KG1 (cell line): ENCODE data around the gene ALK.

Experiments used
- DNase-seq: peaks from one replicate; lab custom pipeline; 2025; lab: John Stamatoyannopoulos, UW

The ALK gene

DNA sequence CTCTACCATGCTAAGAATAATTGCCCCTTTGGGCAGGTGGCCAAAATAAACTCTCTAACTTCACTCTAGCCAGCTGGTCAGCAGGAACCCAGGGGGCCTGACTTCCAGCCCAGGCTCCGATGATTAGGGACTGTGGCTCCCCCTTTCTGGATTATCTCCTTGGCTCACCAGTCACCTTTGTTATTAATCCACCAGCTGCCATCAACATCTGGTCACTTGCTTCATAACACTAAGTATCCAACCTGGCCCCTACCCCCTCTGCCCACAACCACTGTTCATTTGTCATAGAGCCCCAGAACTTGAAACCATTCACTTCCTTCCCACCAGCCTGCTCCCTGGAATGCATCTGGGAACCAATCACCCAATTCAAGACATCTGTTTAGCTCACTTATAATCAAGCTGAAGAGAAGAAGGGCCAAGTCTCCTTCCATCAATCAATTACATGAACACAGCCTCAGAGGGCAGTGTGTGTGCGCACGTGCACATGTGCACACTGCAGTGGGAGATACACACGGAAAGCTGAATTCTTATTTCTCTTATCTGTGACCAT lies 215.1 kb downstream of the ALK start:
- no peak for DNase-seq

DNA sequence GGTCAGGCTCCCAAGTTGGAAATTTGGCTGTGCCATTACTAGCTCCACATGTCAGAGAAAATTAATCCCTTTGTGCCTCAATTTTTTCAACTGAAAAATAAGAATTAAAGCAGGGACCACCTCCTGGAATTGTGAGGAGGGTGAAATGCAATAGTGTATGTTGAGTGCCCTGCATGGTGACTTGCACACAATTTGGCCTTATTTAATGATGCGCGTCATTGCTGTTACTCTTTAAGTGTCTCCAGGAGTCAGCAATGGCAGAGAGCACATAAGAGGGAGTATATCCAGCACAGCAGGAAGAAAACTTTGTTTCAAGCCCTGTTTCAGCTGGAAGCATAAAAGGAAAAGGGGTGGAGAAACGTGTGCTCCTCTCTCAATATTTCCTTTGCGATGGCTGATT lies 215.8 kb downstream of the ALK start:
- DNase-seq = no peak

DNA sequence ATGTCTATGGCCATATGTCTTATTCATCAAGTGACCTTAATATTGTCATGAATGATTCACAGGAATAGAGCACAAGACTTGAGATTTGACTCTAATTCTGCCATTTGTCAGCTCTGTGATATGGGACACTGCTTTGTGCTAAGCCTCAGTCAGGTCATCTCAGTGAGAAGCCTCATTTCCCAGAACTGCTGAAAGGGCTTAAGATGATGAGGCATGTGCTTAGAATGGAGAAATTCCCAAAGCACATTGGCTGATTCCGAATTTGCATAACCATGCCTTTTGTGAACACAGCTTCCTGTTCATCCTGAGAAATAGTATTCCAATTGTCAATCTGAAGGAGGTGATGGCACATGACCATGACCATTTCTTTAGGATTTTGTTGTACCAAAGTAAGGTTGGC lies 218.1 kb downstream of the ALK start:
- DNase-seq = no peak

DNA sequence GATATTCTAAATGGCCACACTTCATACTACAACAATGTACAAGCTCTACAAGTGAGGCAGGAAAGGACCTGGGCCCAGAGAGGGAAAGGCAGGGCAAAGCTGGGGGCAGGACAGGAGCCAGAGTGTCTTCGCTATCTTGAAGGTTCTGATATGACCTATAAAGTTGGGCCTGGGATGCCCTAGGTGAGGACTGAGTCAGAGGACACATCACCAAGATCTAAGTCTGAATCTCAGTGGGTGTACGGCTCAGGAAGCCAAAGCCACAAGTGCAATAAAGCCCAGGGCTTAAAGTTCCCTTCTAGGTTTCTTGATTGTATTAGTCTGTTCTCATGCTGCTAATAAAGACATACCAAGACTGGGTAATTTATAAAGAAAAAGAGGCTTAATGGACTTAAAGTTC lies 219.1 kb downstream of the ALK start:
- no peak for DNase-seq

DNA sequence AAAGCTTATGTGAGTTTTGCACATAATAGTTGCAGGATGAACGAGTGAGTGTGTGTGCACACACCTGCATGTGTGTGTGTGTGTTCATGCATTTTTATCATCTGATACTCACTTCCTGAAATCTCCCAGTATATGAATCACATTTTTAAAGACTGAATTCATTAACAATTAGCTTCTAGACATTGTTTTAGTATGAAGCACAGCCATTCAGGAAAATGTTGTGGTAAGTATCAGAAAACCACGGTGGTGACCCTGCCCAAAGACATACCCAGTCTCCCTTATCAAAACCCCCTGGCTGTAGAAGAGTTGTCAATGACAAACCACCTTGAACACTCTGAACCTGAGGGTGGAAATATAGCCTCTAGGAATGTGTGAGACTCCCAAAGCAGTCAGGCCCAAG lies 220.8 kb downstream of the ALK start:
- DNase-seq = no peak

DNA sequence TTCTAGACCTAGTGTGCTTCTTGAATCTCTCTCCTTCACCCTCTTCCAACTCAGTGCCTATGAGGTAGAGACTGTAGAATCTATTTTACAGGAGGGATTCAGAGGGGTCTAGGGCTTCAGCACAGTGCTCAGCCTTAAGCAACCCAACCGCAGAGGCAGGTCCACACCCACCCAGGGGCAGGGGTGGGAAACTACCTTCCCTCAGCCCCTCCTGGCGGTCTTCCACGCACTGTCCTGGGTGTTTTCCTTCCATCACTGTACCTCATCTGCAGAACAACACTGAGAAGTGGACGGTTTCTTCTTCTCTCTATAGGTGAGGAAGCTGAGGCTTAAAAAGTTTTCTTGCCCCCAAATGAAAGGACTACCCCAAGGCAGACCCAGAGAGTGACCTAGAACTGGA lies 222.3 kb downstream of the ALK start:
- no peak for DNase-seq

DNA sequence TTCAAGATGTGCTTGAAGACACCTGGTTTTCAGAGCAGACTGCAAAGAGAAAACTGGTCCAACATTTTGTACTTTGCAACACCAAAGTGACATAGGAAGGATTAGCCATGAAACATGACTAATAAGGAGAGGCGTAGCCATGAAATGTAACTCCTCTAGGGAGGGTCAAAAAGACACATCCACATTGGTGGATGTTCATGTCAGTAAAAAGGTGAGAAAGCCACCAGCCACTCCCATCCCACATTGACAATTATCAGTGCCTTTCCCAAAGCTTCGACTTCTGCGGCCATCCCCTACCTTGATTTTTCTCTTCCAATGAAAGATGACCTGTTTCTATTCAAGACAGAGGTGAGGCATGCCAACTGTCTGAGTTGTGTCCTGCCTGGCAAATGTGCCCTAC lies 223.2 kb downstream of the ALK start:
- no peak for DNase-seq

DNA sequence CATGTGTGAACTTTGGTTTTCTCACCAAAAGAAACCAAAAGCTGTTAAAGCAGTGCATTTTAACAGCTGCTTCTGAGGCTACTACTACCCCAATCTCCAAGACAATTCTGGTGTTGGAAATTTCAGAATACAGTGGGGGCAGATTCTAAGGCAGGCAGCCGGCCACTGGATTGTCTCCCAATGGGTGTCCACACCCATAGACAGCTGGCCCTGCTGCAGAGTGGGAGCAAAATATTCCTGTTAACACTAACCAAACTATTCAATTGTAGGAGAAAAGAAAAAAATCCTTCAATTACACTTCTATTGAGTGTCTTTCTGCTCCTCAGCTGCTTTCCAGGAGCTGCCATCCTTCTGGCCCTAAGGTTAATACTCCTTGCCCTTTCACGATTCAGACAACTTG lies 223.7 kb downstream of the ALK start:
- DNase-seq = no peak

DNA sequence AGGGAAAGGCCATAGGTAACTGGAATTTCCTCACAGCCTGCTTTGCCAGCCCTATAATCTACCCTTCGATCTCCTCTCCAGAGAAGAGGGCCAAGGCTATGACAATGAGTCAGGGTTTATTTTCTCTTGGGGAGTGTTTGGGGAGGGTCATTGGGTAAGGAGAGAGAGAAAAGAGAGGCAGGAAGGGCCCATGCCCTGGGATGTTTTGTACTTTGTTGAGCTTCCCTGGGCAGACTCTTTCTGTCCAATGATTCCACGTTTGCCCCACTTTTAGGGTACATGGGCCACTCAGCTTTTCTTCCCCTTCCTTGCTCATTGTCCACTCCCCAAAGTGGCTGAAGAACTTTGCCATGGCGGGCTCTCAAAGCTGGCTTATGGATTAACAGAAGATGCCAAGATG lies 224.2 kb downstream of the ALK start:
- DNase-seq = no peak

DNA sequence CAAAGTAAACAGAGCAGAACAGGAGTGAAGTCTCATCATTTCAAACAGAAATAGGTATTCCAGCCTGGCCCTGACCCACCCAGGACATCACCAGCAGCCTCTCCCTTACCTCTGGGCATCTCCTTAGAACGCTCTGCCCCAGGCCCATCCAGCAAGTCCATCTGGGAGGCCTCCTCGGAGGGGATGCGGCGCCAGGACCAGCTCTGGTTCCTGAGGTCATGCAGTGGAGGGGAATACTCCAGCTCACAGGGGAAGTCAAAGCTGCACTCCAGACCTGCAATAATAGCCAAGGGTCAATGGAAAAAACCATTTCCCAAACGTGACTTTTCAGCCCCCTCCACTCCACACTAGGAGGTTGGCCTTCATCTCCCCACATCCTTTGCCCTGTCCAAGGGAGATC lies 226.6 kb downstream of the ALK start:
- no peak for DNase-seq

DNA sequence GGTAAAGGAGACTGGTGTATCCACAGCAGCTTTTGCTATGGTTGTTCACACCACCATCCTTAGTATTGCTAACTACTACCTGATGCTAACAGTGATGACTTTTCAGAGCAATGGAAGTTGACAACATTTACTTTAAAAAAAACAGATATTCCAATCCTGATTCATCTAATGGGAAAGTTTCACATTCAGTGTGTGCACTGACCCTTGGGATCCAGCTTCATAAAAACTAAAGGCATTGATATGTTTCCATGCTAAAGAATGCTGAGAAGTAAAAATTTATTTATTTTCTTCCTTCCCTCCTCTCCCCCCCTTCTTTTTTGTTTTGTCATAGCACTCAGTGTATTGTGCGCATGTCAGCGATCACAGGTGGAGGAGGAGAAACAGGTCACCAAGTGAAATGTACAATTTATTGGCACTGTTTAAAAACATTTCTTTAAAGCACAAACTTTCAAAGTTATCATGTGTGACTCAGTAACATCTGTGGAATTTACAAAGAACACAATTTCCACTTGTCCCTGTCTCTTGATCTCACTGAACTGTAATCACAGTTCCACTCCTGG lies 229.9 kb downstream of the ALK start:
- no peak for DNase-seq

DNA sequence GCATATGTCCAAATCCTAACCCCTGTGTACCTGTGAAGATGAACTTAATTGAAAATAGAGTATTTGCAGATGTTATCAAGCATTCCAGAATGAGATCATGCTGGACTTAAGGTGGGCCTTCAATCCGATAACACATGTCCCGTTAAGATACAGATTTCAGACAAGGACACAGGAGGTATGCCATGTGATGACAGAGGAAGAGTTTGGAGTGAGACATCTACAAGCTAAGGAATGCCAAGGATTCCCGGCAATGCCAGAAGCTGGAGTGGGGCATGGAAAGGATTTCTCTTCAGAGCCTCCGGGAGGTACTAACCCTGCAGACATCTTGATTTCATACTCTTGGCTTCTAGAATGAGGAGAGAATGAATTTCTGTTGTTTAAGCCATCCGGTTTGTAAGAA lies 231.7 kb downstream of the ALK start:
- DNase-seq = no peak

DNA sequence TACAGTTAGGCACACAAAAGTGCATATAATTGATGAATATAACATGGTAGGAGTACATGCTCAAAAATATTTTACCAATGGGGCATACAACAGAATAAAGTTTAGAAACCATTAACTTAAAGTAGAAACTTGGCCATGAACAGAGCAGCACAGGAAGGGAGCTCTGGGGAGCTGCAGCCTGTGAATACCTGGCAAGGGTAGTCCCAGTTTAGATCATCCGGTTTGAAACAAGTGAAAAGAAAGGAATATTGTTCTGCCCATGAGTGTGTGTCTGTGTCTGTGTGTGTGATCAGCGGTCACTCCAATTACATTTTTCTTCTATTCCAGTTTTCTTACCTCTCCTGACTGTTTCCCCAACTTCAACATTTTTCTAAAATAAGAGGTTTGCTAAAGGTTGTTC lies 233.0 kb downstream of the ALK start:
- no peak for DNase-seq

DNA sequence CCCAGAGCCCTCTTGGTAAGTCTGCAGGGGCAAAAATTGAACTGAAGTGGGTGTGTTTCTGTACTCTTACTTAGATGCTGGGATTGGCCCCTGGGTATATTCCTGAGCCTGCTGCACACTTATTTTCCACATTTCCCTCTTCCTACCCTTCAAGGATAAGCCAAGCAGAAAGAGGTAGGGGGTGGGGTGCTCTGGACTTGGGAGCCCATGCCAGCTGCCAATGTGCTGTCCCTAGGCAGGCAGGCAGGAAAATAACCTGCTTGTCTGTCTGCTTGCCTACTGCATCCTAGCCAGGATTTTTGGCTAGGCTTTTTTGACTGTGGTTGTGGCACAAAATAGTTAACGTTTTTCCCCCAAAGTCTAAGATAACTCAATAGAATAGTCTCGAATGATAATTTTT lies 234.3 kb downstream of the ALK start:
- no peak for DNase-seq

DNA sequence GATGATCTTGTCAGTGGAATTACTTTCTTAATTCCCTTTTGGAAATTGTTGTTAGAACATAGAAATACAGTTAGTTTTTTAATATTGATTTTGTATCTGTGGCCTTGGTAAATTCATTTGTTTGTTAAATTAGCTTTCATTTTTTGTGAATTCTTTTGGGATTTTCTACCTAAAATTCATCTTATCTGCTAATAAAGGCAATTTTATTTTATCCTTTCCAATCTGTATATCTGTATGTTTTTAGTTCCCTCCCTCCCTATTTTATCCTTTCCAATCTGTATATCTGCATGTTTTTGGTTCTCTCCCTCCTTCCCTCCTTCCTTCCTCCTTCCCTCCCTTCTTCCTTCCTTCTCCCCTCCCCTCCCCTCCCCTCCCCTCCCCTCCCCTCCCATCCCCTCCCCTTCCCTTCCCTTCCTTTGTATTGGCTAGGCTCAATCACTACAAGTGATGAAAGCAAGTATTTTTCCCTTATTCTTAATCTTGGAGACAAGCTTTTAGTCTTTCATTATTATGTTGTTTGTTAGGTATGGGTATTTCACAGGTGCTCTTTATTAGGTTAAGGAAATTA lies 244.4 kb downstream of the ALK start:
- DNase-seq = no peak

DNA sequence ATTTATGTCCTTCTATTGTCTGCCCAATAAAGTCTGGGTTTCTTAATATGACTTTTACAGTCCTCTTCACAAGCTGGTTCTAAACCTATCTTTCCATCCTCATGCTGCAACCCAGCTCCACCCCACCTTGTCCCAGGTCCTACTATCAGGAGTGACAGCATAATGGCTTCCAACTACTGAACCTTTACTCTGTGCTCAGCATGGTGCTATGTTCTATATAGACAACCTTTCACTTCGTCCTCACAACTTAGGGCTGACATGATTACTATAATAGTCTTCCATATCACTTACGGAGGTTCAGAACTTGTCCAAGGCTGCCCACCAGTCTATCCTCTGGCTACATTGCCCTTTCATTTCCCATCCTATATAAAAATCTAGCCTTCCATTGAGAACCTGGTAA lies 256.8 kb downstream of the ALK start:
- DNase-seq = no peak

DNA sequence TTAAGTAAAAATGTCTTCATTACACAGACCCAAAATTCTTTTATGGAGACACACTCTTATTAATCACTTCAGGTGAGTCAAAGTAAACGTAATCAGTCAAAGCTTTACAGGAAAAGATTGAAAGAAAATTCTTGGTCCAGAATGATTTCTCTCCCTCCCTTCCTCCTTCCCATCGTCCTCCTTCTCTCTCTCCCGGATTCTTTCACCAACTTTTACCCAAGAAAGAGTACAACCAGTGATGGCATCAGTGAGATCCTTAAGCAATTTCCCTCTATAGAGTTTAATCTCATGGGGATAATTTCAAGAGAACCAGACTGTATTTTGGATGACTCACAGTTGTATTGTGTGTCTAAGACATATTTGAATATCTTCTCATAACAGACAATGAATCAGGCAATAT lies 258.1 kb downstream of the ALK start:
- DNase-seq = no peak

DNA sequence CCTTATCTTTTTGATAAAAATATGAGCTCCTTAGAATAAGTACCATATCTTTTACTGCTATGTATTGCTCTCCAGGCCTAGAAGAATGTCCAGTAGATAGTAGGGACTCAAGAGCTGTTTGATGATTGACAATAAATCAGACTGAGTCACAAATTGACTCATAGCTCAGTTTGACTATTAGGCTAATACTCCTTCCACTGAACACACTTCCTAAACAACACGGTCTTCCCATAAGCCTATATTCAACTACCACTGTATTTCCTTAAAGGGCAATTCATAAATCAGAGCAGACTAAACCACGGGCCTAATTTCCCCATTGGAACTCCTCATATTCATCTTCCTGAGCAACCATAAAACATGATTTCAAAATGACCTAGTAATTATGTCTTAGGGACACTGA lies 258.5 kb downstream of the ALK start:
- no peak for DNase-seq

DNA sequence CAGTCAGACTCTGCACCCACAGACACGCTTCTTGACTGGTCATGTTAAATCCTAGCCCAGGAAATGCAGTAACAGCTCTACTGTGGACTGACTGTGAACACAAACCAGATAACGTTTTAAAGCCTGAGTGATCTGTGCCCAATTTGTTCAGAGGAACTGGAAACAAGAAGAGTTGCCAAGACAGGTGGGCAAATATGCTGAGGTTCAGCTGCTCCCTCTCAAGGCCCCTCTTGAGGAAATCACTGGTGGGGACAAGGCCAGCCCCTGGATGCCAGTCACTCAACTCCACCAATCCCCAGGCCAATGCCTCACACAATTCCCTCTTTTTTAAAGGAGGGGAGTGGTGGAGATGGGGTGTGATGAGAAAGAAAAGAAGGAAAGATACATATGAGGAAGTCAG lies 261.2 kb downstream of the ALK start:
- DNase-seq = no peak

DNA sequence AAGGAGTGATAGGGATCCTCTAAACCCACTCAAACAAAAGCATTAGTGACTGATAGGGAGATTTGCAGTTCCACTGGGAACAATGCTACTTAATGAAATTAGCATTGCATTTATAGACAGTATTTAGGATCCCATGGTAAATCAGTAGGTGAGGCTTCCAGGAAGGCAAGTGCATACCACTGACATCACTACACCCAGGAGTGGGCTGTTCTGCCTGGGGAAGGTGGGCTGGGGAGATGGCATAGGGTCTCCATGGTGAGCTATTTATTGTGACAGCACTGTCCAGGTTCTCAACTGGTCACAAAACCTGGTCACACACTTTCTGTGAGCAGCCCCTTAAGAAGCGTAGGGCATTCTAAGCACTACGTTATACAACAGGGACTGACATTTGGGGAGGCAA lies 262.2 kb downstream of the ALK start:
- no peak for DNase-seq

DNA sequence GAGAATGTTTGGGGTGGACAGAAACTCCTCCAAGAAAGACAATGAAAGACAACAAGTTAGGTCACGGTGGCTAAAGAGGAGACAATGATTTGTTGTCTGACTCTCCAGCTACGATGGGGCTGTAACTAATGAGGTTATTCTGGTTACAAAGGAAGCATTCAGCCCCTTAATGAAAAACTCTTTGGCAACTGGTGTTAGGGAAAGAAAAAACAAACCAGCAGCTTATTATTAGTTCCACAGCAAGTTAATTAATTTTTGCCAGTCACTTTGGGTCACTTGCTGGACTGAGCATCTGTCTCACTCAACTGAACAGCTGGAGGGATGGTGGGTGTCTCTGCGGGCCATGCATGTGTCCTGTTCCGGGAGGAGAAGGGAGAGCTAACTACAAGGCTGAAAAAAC lies 263.7 kb downstream of the ALK start:
- DNase-seq = no peak

DNA sequence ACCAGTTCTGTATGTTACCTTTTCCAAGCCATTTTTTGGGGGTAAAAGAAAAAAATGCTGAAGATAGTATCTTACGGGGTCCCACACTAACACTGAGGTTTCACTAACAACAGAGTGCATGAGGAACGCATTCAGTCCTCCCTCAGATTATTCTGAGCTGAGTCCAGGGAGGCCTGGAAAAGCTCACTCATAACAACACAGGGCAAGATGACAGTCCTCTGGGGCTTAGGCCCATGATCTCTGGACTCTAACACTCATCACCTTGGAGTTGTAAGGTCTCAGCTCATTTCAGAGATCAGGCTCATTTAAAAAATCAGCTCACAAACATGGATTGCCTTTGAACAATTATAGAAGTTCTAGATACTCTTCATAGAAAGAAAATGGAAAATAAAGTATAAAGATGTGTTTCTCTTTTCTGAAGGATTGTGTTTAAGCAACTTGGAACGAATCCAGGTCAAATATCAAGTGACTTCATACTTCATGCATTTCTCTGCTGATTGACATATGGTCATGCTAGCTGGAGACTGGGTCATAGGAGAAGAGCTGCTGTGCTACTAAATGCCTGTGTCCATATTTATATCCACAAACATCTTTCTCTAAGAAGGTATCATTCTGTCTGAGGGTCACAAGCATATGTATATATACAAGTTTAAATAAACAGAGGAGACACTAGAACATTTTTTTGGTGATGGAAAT lies 265.8 kb downstream of the ALK start:
- no peak for DNase-seq

DNA sequence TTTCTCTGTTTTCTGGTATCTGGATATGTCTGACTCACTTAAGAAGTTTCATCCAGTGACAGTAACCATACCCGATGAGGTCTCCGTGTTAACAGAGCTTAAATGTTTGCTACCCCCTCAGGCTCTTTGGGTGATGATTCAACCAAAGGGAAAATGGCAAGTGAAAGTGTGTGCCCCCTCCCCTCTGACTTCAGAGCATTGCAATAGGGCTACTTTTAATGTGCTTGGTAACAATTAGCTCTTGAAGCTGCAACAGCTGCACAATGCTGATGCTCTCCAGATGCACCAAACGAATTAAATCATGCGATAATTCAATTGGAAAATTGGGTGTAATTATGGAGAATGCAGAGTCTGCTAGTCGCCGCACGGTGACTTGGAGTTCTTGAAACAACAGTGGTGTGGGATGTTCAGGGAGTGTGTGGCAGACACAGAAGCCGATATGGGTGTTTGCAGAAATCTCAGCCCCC lies 270.7 kb downstream of the ALK start:
- DNase-seq = no peak

DNA sequence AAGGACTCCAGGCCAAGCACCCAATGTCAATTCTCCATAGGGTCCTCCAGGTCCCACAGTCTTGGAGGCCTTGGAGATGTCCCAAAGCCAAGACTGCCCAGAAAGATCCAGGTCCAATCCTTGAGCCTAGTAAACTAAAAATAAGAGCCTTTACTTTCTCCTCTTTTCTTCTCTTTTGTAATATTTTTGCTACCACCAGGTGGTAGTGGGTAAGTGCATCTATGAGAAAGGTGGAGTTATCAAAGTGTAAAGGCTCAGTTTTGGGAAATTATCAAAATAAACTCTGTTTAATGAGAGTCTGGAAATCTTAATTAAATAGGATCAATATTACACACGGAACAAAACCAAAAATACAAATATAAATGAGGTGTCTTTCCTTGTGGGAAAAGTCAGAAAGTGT lies 276.4 kb downstream of the ALK start:
- DNase-seq = no peak
